GM19463 (cell line): ENCODE measurements around the gene GABRR3.
A peak's percentile ranks its signal among the peaks of the same experiment; 100 is the strongest.

Experiments used
- ATAC-seq: cut with Tn5 transposase; IDR thresholded peaks from one replicate; pipeline ENCODE4 v1.9.1; 2021; ENCODE audit warnings: mild to moderate bottlenecking, moderate library complexity; ENCODE audit not compliant: unreplicated experiment

The GABRR3 gene

GRCh38 chr3:97992547-97993173 is 42.5 kb downstream of the GABRR3 start:
- no peak for ATAC-seq

GRCh38 chr3:97991293-97991682 is 43.8 kb downstream of the GABRR3 start:
- ATAC-seq: peak; percentile 51

GRCh38 chr3:97990624-97991292 is 44.4 kb downstream of the GABRR3 start:
- ATAC-seq: no peak

GRCh38 chr3:97988784-97989568 is 46.1 kb downstream of the GABRR3 start:
- ATAC-seq: no peak

- ATAC-seq: no peak
Observed at GRCh38 chr3:97987306-97987705, 47.8 kb downstream of the GABRR3 start.

GRCh38 chr3:97983933-97984491 is 51.1 kb downstream of the GABRR3 start:
- ATAC-seq: no peak

GRCh38 chr3:97981886-97982285 is 53.2 kb downstream of the GABRR3 start:
- ATAC-seq: peak; percentile 79

GRCh38 chr3:97979610-97980009 is 55.5 kb downstream of the GABRR3 start:
- ATAC-seq: no peak

GRCh38 chr3:97975466-97975865 is 59.6 kb downstream of the GABRR3 start:
- no peak for ATAC-seq

- no peak for ATAC-seq
Observed at GRCh38 chr3:97974996-97975395, 60.1 kb downstream of the GABRR3 start.

- no peak for ATAC-seq
Observed at GRCh38 chr3:97972976-97973375, 62.1 kb downstream of the GABRR3 start.

- ATAC-seq: peak; percentile 87
Observed at GRCh38 chr3:97971679-97972567, 63.2 kb downstream of the GABRR3 start, which contains the start of gene RIOX2. Gene RIOX2 (minus strand): TSS chr3:97972431. CDS start chr3:97967593, 4,838 bp downstream.

- no peak for ATAC-seq
Observed at GRCh38 chr3:97970956-97971620, 64.0 kb downstream of the GABRR3 start.

- ATAC-seq: no peak
Observed at GRCh38 chr3:97970156-97970555, 65.0 kb downstream of the GABRR3 start.

- no peak for ATAC-seq
Observed at GRCh38 chr3:97969541-97969940, 65.6 kb downstream of the GABRR3 start.

GRCh38 chr3:97968376-97968775 is 66.7 kb downstream of the GABRR3 start:
- no peak for ATAC-seq

- no peak for ATAC-seq
Observed at GRCh38 chr3:97967966-97968365, 67.1 kb downstream of the GABRR3 start.

GRCh38 chr3:97960993-97961766 is 73.9 kb downstream of the GABRR3 start:
- ATAC-seq: no peak

- no peak for ATAC-seq
Observed at GRCh38 chr3:97960551-97960950, 74.6 kb downstream of the GABRR3 start.
